ENCODE results near the gene ZFHX2.

Gene ZFHX2

DNA sequence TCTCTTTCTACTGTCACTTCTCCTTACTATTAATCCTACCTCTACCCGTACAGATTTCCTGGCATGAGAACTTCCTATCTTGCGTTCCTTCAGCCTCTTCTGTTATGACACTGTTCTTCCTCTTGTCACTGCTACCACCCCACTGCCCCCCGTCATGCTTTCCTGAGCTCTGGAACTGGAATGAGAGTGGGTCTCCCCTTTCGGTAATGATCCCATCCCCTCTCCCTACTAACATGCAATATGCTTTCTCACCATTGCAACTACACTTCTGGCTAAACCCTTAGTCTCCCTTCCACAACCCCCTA lies 20.9 kb upstream of the ZFHX2 start:
- DNase-seq, result no peak

DNA sequence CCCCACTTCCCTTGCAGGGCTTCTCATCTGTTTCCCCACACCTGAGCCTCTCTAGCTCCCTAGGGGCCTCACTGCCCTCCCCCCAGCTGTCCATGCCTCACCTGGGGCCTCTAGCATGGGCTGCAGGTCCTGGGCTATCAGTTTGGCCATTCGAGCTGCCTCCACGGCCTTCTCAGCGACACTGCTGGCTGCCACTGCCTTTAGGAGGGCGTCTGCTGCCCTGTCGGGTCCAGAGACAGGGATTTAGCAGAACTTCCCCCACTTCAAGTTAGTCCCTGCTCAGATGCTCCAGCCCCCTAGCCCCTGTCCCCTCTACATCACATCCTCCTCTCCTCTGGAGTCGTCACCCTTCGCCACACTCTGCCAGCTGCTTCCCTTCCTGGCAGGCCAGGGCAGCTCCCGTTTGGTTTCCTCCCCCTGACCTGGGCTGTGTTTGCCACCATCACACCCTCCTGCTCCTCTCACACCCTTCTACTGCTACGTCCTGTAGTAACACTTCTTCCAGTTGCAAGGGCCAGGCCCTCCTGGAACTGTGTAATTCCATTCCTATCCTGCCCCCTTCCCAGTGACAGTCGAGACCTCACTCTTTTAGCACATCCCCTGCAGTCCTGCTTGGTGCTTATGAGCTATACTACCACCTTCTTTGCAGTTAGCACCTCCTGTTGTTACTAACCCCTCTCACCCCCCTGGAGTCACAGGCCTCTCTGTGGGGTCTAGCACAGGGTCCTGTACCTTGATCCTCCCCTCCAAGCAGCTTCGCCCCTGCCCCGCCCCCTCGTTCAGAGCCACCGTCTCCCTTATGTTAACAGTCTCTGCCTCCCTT lies 20.3 kb upstream of the ZFHX2 start:
- DNase-seq, result no peak

DNA sequence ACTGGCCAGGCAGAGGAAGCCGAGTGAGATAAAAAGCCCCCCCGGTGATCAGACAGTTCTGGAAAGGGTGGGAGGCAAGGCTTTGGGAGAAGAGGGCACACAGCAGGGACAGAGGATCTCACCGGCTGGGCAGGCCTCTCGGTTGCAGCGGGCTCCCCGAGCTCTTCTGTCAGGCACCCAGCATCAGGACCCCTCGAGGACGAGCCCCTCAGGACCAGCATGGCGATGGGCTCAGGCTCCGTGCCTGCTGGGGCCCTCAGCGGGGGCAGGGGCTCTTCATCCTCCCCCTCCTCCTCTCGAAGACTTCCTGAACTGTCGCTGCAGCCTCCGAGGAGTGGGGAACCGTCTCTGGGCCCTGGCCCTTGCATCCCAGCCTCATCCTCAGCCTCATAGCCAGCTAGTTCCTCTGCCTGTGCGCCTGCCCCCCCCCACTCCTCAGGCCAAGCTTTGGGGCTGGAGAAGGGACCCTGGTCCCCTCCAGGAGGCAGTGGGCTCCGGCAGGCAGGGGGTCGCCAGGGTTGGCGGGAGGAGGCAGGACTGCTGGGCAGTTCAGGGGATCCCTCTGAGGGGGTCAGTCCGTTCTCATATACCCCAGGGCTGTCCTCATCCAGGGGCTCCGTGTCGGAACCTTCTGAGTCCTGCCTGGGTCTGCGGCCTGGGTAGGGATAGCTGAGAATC lies 19.4 kb upstream of the ZFHX2 start:
- DNase-seq, result no peak

DNA sequence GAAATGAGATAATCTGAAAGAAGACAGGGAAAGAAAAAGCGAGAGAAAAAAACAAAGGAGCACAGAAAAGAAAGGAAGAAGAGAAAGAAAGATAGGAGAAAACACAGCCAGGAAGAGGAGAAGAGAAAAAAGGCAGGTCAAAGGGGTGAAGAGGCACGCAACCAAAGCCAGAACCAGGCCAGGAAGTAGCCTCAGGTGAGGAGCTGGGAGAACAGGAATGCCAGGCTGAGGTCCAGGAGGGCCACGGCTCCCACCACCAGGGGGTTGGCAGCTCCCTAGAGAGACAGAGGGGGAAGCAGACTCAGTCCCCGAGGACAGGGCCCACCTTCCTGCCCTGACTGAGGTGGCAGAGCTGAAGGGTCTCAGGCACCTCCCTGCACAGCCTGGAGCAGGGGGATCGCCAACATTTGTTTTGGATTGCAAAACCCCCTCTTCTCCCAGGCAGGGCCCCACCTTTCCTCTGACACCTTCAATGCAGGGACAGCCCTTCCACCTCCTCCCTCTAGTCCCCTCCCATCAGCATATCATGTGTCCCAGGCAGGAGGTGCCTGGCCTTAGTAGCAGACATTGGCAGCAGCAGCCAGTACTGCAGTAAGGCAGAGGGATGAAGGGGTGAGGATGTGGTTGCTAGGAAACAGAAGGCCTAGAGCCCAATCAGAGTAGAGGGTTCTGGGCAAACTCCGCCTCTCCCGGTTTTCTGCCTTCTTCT lies 18.0 kb upstream of the ZFHX2 start:
- DNase-seq, result peak; percentile 58 to 78

DNA sequence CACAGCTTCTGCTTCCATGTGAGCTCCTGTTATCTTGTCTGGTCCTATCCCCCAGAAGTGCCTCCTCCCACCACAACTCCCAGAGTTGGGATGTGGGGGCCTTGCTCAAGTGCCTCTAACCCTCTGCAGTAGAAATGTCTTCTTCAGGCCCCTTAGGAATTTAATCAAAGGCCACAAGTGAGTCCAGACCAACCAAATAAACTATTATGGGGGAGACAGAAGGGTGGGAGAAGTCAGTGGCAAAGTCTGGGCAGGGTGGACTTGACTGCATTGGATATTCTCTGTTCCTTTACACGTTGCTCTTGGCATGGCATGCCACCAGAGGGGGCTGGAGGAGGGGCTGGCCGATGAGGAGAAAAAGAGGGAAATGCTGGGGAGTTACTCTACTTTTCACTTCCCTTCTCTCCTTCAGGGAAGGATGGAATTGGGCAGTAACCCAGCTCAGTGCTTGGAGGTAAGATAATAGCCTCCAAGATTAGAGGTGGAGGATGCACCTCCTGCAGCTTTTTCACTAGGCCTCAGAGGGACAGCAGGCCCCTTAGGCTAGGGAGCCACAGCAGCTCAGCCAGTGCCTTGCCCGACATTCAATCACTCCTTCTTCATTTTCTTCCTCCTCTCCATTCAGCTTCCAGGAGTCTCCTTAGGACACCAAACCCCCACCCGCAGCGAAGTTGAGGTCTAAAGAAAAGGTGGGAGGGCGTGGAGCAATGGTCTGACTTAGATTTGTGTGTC lies 17.2 kb upstream of the ZFHX2 start:
- DNase-seq, result no peak

DNA sequence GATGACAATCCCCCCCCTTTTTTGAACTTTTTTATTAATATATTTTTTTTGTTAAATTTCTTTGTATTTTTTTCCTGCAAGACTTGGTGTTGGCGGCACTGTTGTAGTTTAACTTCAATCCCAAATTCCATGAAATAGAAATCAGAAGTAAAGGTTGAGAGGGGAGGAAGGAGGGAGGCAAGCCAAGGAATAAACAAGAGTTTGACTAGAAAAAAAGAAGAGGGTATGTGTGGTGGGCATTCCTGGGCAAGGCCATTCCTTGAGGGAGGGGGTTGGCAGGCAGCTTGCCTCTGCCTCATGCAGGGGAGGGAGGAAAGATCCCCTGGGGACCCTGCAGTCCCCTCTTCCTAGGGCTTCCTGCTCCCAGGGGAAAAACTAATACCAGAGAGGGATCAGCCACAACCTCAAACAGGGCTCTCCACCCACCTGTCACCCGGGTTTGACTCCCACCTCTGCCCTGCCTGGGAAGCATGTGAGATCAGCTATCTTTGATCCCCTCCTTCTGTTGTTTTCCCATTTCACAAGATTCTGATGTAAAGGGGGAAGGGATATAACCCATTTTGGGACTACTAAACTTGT lies 16.5 kb upstream of the ZFHX2 start:
- no peak for DNase-seq

DNA sequence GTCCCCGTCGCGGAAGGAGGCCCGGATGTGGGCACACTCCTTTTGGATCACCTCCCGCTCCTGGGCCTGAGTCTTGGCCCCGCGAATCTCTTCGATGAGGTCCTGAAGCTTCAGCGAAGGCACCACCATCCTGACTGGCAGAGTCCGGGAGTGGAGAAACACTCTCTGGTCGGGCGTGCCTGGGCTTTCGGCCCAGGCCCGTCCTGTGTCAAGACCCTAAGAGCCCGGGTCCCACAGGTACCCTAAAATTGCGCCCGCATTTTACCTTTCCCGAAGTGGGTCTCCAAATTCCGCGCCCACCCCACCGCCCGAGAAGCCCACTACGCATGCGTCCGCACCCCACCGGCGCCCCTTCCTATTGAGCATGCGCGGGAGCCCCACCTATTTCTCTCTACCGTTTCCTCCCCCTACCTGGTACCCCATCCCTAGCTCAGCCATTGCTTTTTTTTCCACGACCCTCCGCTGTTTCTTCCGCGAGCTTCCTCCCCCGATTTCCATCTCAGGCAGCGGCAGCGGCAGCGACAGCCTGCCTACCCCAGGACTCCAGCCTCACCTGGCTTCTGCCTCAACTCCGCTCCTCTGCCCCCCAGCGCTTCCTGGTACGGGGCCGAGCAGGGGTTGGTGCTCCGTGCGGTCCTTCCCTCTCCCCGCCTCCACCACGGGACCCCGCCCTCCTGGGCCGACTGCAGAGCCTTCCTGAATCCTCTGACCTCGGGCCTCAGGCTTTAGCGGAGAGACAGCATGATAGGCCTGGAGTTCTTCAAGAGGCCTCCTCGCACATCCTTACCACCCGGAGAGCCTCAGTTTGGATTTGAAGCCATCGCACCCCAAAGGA lies 15.8 kb upstream of the ZFHX2 start, which contains the start of gene AP1G2:
Gene AP1G2, minus strand, starts transcription at position 606 of the 835 bp plus-strand sequence. Its CDS starts 477 bp downstream, at position 129.
- DNase-seq, result peak in 1 of 2 experiments; percentile 18

DNA sequence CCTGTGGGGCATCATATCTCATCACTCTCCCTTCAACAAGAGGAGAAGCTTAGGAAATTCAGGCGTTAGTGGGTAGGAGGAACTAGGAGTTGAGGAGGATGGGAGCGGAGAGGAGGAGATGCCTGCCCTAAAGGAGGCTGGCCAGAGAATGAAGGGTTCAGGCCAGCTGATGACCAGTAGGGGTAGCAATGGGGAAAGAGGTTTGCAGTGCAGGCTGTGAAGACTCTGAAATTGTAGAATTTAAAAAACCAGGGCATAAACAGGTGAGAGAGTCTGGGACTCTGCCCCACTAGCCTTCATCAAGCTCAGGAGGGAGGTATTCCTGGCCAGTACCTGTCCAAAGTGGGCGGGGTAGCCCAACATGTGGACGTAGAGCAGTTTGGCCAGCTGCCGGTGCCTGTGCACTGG lies 15.2 kb upstream of the ZFHX2 start:
- DNase-seq, result no peak

DNA sequence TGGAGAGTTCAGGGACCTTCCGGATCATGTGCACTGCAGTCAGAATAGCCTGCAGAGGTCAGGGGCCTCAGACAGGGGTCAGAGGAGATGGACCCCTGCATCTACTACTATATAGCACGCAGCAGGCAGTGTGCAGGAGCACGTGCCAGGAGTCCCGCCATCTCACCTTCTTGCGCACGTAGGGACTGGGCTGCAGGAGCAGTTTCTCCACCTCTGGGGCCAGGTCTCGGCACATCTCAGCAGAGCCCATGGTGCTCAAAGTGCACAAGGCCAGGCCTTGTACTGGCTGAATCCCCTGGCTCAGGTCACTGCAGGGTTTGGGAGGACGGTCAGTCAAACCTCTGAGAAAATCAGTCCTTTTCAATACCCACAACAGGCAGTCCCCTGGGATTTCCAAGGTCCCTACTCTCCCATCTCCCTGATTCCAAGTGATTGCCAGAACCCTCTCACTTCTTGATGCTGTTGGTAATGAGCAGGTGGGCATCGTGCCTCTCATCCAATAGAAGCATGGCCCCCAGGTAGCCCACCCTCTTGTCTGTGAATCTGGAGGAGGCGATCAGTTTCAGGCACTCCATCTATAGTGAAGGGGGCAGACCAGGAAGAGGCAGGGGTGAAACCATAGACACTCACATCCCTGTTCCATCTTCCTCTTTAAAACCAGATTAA lies 14.7 kb upstream of the ZFHX2 start:
- DNase-seq, result no peak

DNA sequence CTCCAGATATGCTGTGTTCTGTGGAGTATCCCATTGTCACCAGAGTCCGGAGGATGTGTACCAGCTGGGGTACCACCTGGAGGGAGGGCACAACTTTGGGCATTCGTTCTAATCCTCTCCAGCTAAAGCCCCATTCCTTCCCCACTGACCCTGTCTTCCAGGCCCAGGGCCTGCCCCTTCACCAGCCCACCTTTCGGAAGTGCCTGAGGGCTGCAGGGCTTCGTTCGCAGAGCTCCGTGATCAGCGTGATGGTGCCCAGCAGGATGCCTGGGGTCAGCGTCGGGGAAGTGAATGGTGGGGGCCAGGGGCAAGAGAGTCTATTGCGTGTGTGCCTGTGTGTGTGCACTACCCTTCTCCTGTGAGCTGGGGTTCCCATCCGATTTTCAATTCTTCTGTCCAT lies 14.1 kb upstream of the ZFHX2 start:
- no peak for DNase-seq

DNA sequence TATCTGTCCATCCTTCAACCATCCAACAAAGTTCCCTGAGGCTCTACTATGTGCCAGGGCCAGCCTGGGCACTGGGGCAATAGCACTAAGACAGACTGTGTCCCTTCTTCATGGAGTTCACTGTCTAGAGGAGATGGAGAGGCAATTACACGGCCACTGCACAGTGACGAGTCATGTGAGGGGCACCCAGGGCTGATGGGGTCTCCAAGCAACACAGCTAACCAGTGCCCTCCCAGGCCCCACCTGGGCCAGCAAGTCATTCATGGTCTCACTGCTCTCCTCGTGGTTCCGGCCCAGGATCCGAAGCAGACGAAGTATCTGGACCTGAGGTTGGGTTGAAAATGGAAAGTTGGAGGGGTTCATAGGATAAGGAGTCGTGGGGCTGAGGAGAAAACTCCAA lies 13.3 kb upstream of the ZFHX2 start:
- DNase-seq, result no peak

DNA sequence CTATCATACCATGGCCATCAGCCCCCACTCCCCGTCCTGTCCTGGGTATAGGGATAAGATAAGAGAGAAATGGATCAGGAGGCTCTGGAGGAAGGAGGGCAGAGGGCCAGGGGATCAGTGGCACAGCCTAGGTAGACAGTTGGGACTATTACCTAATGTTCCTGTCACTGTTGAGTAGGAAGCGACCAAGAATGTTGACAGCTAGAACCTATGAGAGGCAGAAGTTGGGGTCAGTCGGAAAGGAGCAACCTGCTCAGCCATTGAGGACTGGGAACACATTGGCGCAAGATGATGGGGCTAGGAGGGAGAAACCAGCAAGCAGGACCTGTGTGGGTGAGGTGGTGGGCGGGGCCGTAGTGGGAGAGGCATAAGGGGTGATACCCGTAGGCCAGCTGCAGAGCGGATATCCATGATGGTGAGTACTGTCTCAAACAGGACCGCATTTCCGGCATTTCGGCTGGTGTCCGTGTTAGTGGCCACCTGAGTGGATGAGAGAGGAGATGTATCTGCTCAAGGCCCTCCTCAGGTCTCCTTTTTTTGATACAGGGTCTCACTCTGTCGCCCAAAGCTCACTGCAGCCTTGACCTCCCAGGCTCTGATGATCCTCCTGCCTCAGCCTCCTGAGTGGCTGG lies 12.7 kb upstream of the ZFHX2 start:
- DNase-seq, result no peak

DNA sequence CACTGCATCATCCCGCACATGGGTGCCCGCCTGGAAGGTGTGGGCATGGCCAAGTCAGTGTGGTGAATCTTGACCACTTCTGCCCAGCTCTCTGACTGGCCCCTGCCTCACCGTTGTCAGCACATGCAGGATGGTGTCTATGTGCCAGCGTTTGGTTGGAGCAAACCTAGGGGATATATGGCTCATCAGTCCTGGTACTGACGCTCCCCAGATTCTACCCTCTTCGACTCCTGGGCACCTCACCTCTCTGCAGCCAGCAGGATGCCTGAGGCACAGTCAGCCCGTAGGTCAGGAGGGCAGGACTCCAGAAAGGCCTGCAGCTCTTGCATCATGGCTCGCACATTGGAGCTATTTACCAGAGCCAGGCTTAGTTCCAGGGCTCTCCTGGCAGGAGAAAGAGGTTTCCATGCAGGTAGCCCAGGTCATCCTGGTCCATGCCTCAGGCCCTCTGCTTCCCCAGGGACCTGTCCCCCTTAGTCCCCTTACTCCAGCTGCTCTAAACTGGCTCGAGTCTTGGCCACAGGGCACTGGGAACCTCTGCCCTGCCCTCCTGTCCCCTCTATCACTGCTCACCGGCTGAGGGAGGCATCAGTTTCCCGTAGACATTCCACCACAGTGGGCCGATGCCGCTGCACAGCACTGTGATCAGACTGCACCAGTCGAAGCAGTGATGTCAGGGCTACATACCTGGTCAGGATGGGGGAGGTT lies 12.1 kb upstream of the ZFHX2 start:
- DNase-seq, result no peak

DNA sequence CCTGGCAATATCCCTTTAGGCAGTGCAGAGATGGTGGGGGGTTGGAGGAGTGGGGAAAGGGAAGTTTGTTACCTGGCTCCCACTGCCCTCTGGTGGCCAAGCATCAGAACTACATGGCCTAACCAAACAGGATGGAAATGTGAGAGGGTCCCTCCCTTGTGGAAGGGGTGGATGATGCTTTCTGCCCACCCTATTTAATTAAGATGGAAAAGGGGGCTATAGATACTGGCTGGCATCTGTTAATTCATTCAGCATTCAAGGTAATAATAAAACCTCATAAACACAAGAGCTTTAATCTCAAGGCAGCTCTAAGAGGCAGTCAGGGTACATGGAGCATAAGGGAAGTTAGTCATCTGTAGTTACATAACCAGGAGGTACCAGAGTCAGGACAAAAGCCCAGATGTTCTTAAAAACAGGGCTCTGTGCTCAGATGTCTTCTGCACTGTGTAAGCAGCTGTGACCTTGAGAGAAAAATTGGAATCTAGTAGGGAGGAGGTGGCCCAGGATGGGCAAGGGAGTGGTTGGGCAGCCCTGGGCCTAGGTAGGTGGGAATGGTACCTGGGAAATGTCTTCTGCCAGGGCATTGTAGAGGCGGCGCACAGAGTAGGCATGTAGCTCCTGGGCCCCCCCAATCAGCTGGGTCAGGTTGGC lies 11.4 kb upstream of the ZFHX2 start:
- peak in 1 of 2 experiments; percentile 13 for DNase-seq

DNA sequence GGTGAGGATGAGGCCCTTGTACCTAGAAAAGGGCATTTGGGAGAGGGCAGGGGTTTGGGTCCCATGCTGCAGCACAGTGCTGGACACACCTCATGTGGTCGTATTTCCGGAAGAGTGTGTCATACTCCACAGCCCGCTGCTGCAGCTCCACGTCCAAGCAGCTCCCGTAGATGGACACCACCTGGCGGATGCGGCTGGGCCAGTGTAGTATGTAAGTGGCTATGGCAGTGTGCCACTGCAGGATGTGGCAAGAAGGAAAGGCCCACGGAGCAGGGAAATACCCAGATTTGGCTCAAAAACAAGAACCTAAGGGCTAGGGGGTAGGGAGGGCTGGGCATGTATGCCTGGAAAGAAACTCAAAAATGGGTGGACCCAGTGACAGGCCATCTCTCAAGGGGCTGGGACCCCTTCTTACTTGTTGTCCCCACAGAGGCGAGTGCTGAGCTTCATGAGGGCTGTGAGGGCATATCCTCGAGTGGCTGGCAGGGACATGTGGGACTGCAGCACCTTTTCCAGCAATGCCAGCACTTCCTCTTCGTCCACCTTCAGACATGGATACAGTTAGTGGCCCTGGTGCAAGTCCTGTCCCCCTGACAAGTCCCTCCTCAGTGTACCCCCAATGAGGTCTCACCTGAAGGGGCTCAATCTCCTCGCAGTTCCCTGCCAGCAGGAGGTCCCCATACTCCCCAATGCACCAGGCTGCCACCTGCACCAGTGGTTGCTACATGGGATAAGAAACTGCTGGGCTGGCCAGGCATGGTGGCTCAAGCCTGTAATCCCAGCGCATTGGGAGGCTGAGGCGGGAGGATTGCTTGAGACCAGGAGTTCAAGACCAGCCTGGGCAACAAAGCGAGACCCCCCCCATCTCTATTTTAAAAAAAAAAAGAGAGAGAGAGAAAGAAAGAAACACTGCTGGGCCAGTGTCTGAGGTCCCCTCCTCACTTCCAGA lies 10.6 kb upstream of the ZFHX2 start:
- no peak for DNase-seq

DNA sequence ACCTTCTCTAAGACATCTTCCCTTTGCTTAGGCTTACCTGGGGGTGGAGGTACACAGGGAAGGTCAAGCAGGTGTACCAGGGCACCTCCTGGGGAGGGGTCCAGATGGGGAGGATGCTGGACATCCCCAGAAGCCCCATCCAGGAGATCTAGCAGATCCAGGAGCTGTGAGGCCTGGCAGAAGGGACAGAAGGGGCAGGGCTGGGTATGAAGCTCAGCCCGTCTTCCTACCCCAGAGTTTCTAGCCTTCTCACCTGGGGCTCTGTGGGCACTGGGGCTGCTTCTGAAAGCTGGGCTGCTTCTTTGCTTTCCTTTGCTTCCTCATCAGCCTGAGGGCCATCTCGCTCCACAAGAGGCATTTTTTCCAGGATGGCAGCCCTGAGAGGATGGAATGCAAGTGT lies 9.7 kb upstream of the ZFHX2 start:
- no peak for DNase-seq

DNA sequence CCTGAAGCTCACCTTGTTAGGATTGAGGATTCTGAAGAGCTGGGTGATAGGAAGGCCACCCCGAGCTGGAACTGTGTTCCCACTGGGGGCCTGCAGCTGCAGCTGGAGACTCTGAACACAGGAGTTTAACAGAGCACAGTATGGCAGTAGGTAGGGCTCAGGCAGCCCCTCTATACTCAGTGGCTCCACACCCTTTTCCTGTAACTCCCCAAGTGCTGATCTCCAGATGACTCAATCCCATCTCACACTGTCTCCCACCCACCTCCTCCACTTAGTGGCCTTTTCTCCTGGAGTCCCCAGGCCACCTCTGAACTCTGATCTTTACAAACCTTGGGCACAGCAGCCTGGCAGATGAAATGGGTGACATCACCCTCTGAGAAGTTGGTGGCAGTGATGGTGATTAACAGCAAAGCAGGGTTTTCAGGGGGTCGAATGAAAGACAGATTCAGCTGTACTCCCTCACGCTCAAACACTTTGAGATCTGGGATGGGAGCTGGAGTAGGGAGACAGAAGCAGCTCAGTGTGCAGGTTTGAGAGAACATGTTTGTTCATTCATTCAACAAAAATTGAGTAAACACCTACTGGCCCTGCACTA lies 8.5 kb upstream of the ZFHX2 start:
- no peak for DNase-seq
